IMR-90 (cell line): ENCODE measurements around the gene MTCL1. TPM values are rescaled to one million over a fixed set of nuclear protein-coding genes. Genes with fewer than 3 reads are reported as not detected.

Experiments used
- ATAC-seq: fragments of 200-7000 bp; cut with Tn5 transposase; 2 replicates; pipeline ENCODE4 v1.9.1; 2020; ENCODE audit warnings: low read depth, mild to moderate bottlenecking, moderate library complexity
- BruUV-seq: library from RNA; stranded (reverse); fragments of 400-500 nt; replicated peaks from 2 replicates; lab custom pipeline; 2021; lab: Mats Ljungman, UMichigan
- CTCF ChIA-PET: fragments of 300-600 bp; formaldehyde crosslinking; extraction: SDS; loops from one replicate; lab custom pipeline; 2021; ENCODE audit warnings: antibody characterized with exemption; lab: Yijun Ruan, JAX
- POLR2A ChIA-PET: fragments of 300-600 bp; sonication (Branson Sonifier 250); formaldehyde crosslinking; loops from one replicate; lab custom pipeline; 2022; ENCODE audit warnings: antibody characterized with exemption; ENCODE audit not compliant: unreplicated experiment; lab: Charles Lee
- DNase-seq: peaks from one replicate; pipeline ENCODE4 v3.0.0; 2013
- H2AFZ ChIP-seq: replicated peaks from 2 replicates; pipeline ENCODE3; 2013; ENCODE audit warnings: low read length, mild to moderate bottlenecking; ENCODE audit not compliant: poor library complexity
- H2AK5ac ChIP-seq: 2 replicates; pipeline ENCODE4 v1.6.1; 2013; ENCODE audit warnings: low read depth, low read length, inconsistent platforms
- H2AK9ac ChIP-seq: replicated peaks from 2 replicates; pipeline ENCODE3; 2013; ENCODE audit warnings: mild to moderate bottlenecking, low read depth, low read length, moderate library complexity; ENCODE audit not compliant: poor library complexity
- H2BK120ac ChIP-seq: 2 replicates; pipeline ENCODE4 v1.6.1; 2013; ENCODE audit warnings: low read depth, low read length, inconsistent platforms
- H2BK15ac ChIP-seq: 3 replicates; pipeline ENCODE4 v1.6.1; 2013; ENCODE audit warnings: low read depth, low read length, inconsistent platforms
- H2BK20ac ChIP-seq: 2 replicates; pipeline ENCODE4 v1.6.1; 2013; ENCODE audit warnings: low read depth, mild to moderate bottlenecking, inconsistent platforms, low read length, moderate library complexity
- H2BK5ac ChIP-seq: 2 replicates; pipeline ENCODE4 v1.6.1; 2013; ENCODE audit warnings: mild to moderate bottlenecking, low read depth, low read length, inconsistent platforms; ENCODE audit not compliant: poor library complexity, severe bottlenecking
- H3K14ac ChIP-seq: replicated peaks from 2 replicates; pipeline ENCODE4 v1.6.1; 2013; ENCODE audit warnings: low read depth, low read length, inconsistent platforms
- H3K18ac ChIP-seq: 2 replicates; pipeline ENCODE4 v1.6.1; 2013; ENCODE audit warnings: low read depth, low read length, control low read depth
- H3K23ac ChIP-seq: 2 replicates; pipeline ENCODE4 v1.6.1; 2013; ENCODE audit warnings: low read depth, low read length, inconsistent platforms
- H3K27ac ChIP-seq: 2 replicates; pipeline ENCODE4 v1.5.1; 2013; ENCODE audit warnings: mild to moderate bottlenecking, control low read depth, low read length; ENCODE audit not compliant: insufficient read depth
- H3K27me3 ChIP-seq: 2 replicates; pipeline ENCODE4 v1.6.1; 2013; ENCODE audit warnings: low read length; ENCODE audit not compliant: control insufficient read depth, insufficient read depth
- H3K36me3 ChIP-seq: 2 replicates; pipeline ENCODE4 v1.6.1; 2013; ENCODE audit warnings: low read length, mixed read lengths; ENCODE audit not compliant: control insufficient read depth, insufficient read depth
- H3K4ac ChIP-seq: 2 replicates; pipeline ENCODE4 v1.6.1; 2013; ENCODE audit warnings: low read depth, low read length, inconsistent platforms
- H3K4me1 ChIP-seq: 2 replicates; pipeline ENCODE4 v1.6.1; 2013; ENCODE audit warnings: low read length, mixed read lengths; ENCODE audit not compliant: control insufficient read depth, insufficient read depth
- H3K4me2 ChIP-seq: 2 replicates; pipeline ENCODE4 v1.6.1; 2013; ENCODE audit warnings: low read depth, mild to moderate bottlenecking, control low read depth, low read length, moderate library complexity
- H3K4me3 ChIP-seq: 2 replicates; pipeline ENCODE4 v1.5.1; 2013; ENCODE audit warnings: low read depth, mild to moderate bottlenecking, control low read depth, low read length, moderate library complexity; ENCODE audit not compliant: insufficient read depth
- H3K56ac ChIP-seq: 2 replicates; pipeline ENCODE4 v1.6.1; 2013; ENCODE audit warnings: low read length, inconsistent platforms; ENCODE audit not compliant: insufficient read depth; ENCODE audit errors: extremely low read depth
- H3K79me1 ChIP-seq, 2 experiments: 2 replicates each; pipeline ENCODE4 v1.6.1; 2013; ENCODE audit warnings: low read length in 2 of 2, inconsistent platforms in 1 of 2, low read depth in 1 of 2
- H3K9ac ChIP-seq: 2 replicates; pipeline ENCODE4 v1.6.1; 2013; ENCODE audit warnings: low read depth, low read length, control low read depth
- H3K9me1 ChIP-seq: 2 replicates; pipeline ENCODE4 v1.6.1; 2013; ENCODE audit warnings: low read length, inconsistent platforms; ENCODE audit not compliant: insufficient read depth
- H3K9me3 ChIP-seq: 2 replicates; pipeline ENCODE4 v1.6.1; 2013; ENCODE audit warnings: low read length; ENCODE audit not compliant: control insufficient read depth, insufficient read depth
- H4K20me1 ChIP-seq: 2 replicates; pipeline ENCODE4 v1.6.1; 2013; ENCODE audit warnings: low read length, inconsistent platforms; ENCODE audit not compliant: insufficient read depth
- H4K5ac ChIP-seq: 2 replicates; pipeline ENCODE4 v1.6.1; 2013; ENCODE audit warnings: mild to moderate bottlenecking, low read depth, low read length, control low read depth
- H4K8ac ChIP-seq, 2 experiments: 2 replicates each; pipeline ENCODE4 v1.6.1; 2013; ENCODE audit warnings: low read depth in 2 of 2, low read length in 2 of 2, control low read depth in 1 of 2, inconsistent platforms in 1 of 2
- H4K91ac ChIP-seq: 2 replicates; pipeline ENCODE4 v1.6.1; 2013; ENCODE audit warnings: low read depth, low read length, inconsistent platforms; ENCODE audit not compliant: insufficient read depth
- CEBPB ChIP-seq: IDR thresholded peaks from 2 replicates; pipeline ENCODE4 v1.6.1; 2012; ENCODE audit warnings: low read depth, low read length, improper control_type of control experiment
- CHD1 ChIP-seq: IDR thresholded peaks from 2 replicates; pipeline ENCODE4 v1.6.1; 2012; ENCODE audit warnings: low read depth, low read length, improper control_type of control experiment
- MXI1 ChIP-seq: IDR thresholded peaks from 2 replicates; pipeline ENCODE4 v1.6.1; 2012; ENCODE audit warnings: low read depth, mild to moderate bottlenecking, low read length, moderate library complexity, borderline replicate concordance
- RFX5 ChIP-seq: IDR thresholded peaks from 2 replicates; pipeline ENCODE4 v1.8.0; 2012; ENCODE audit warnings: low read depth, mild to moderate bottlenecking, low read length, moderate library complexity
- WGBS, 2 experiments: methylation state at CpG; one replicate each; pipeline versions ENCODE4 v1.1.5 to v1.1.7; 2013; ENCODE audit warnings: missing lambda C conversion rate in 2 of 2; ENCODE audit not compliant: insufficient read length in 1 of 2; ENCODE audit errors: extremely low coverage in 2 of 2; 5-methylcytosine and 5-hydroxymethylcytosine counted together
- dilution Hi-C: fragments of 300-500 bp; cut with HindIII; formaldehyde crosslinking; loops from one replicate; pipeline ENCODE4 v1.14.3; 2018; ENCODE audit warnings: low sequenced_read_pairs; ENCODE audit not compliant: unreplicated experiment
- in situ Hi-C: fragments of 300-500 bp; cut with MboI; formaldehyde crosslinking; loops from 3 replicates; pipeline ENCODE4 v1.14.3; 2019; ENCODE audit warnings: low sequenced_read_pairs, inconsistent platforms, mixed read lengths
- intact Hi-C: fragments of 100-400 bp; cut with micrococcal nuclease; formaldehyde crosslinking; loops from 2 replicates; pipeline ENCODE4 v1.10.0; 2022
- polyA plus RNA-seq, 3 experiments: library from polyadenylated mRNA; depleted of rRNA; stranded (reverse); fragments of >200 nt; gene quantifications; 2 replicates each; pipeline ENCODE4 v1.2.3, GENCODE V29; 2012; ENCODE audit warnings: low replicate concordance in 1 of 3
- total RNA-seq: library from RNA; depleted of rRNA; stranded (reverse); fragments of >200 nt; gene quantifications from 2 replicates; pipeline ENCODE4 v1.2.3, GENCODE V29; 2012

The MTCL1 gene
- total and polyA plus RNA-seq, 2 of the 4 experiments (the other 2 are of a cell fraction): 29.0 to 45.3 TPM

DNA sequence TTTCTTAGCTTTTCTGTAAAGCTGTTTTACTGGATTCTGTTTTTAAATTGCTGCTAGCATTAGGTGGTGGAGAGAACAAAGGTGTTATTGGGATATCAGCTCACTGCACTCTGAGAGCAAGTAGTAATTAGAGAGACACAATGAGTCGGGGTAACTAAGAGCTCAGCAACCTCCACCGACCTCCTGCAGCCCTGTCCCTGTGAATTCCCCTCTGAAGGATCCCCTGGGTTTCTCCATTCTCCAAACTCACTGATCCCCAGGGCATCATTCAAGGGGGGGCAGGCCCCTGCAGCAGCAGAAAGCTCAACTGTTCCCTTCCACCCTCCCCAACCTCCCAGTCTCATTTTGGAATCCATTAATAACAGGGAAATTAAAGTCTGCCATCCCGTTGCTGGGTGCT lies 73.0 kb downstream of the MTCL1 start:
- Histone ChIP-seq H3K4me1 (peaks cover 5% of the 10 kb centered on the region), H2AK9ac (no peak overlapping the region), H3K56ac (no peak overlapping the region), H2BK5ac (no peak overlapping the region), H4K20me1 (peaks cover 4% of the 10 kb centered on the region; the same call in 1 of the 2 replicates), H3K27me3 (no peaks in the 10 kb centered on the region), H3K9me1 (peaks cover 33% of the 10 kb centered on the region), H3K9me3 (no peaks in the 10 kb centered on the region), H3K18ac (no peak overlapping the region), H3K79me1 (peaks cover 35 to 91% of the 10 kb centered on the region in 2 experiments), H2AK5ac (no peak overlapping the region), H3K4ac (no peak overlapping the region), H3K23ac (no peak overlapping the region), H3K36me3 (peaks cover 47% of the 10 kb centered on the region), H4K91ac (no peak overlapping the region), H3K14ac (no peak overlapping the region), H4K5ac (no peak overlapping the region), H2AFZ (no peak overlapping the region), H3K4me2 (no peak overlapping the region), H3K9ac (no peak overlapping the region), H3K27ac (no peak overlapping the region), H2BK20ac (no peak overlapping the region), H2BK120ac (no peak overlapping the region), H4K8ac (no peak overlapping the region), H2BK15ac (no peak overlapping the region), H3K4me3 (no peak overlapping the region)
- DNase-seq (no peak), ATAC-seq (no peak)
- no peak for TF ChIP-seq CHD1
- TF ChIP-seq MXI1: no peak
- no peak for TF ChIP-seq CEBPB
- TF ChIP-seq RFX5: no peak
- dilution Hi-C loops: no loop called here
- WGBS, 2 experiments: 60% methylated on average over 2 of the region's 3 CpGs; no CpG with 5 or more reads in 1 of the 2 experiments
- CTCF ChIA-PET: interaction anchor here (0.6 kb wide), 1 partner anchor 289 kb away, joined by 3 read pairs; no protein-coding TSS in a partner anchor
- intact Hi-C loops: no loop called here
- in situ Hi-C loops: no loop called here
- no TSS peak for BruUV-seq
- POLR2A ChIA-PET: no interaction called here
